NT2/D1 (cell line): ENCODE data around the gene NEK2.

Experiments
- SUZ12 ChIP-seq: IDR thresholded peaks from 2 replicates; pipeline ENCODE4 v1.6.1; 2011; ENCODE audit not compliant: insufficient read length, insufficient read depth; ENCODE audit errors: extremely low read depth
- YY1 ChIP-seq: IDR thresholded peaks from 2 replicates; pipeline ENCODE4 v1.6.1; 2011; ENCODE audit not compliant: insufficient read length, insufficient read depth
- ZNF274 ChIP-seq: IDR thresholded peaks from 2 replicates; pipeline ENCODE4 v1.6.1; 2011; ENCODE audit warnings: mild to moderate bottlenecking, low read depth, low read length

DNA sequence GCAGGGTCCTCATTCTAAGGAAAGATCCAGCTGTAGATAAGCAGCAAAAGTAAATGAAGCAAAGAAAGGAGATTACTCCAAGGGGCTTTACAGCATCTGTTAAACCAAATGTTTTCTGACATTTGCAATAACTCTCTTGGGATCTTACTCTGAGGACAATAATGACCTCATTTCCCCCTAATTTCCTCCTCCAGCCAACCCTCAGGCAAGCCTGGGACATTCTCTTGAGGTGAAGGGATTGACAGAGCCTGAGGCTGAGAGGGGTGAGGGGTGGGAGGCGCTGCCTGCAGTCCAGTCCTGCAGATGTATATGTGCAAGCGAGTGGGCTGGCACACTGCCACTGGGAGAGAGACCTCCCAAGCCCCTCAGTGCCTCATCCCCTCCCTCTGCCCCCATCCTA, 40.5 kb upstream of the NEK2 start:
- TF ChIP-seq ZNF274 (no peak), YY1 (no peak), SUZ12 (no peak)
